ENCODE data around the gene CYSLTR2.

The CYSLTR2 gene

DNA sequence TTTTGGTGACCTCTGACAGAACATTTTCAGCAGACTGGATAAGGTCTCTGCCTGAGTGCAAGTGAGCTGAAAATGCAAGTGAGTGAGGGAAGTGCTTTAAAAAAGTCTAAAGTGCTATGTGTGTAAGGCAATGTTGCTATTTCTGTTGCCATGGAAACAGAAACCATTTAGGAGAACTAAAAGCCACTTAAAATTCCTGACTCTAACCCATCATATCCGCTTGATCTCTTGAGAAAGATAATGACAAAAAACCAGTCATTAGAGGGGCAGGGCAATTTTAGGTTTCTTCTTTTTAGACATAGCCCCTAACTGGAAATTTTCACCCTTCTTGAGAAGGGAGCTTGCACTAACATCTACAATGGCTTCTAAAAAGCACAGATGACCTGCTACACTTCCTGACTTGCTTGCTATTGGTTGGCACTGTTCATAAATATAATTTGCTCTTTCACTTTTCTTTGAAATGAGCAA, at the start of gene CYSLTR2:
CYSLTR2 (plus strand) TSS at position 458 of the 468 bp plus-strand sequence. CDS start 52,889 bp downstream, outside the sequence.
- peak; percentile 85 for DNase-seq

DNA sequence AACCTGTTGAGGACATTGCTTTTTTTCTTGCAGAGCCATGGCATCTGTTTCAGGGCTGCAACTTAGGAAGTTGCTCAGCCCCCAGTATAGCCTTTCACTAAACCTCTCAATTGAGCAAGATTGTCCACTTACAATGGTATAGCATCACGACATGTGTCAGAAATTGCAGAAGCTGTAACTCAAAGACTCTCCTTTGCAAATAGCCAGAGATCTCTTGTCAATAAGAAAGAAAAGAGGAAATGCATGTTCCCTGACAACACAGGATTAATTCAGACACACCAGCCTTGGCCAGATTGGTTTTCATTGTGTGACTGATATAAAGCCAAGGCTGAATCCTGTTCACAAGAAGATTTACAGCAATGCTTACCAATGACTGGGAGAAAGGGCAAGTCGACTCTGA, 38.7 kb upstream of the CYSLTR2 start:
- no peak for DNase-seq

DNA sequence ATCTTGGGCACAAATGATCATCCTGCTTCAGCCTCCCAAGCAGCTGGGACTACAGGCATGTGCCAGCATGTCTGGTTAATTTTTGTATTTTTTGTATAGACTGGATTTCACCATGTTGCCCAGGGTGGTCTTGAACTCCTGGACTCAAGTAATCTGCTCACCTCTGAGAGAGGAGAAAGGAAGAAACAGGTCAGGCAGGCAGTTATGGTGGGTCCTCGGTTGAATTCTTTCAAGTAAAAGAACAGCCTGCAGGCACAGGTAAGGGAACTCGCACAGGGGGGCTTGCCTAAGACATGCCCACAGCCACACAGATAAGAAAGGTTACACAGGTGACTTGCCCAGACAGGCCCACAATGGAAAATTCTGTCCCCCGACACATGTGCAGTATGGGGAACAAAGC, 34.8 kb upstream of the CYSLTR2 start:
- no peak for DNase-seq

- no peak for DNase-seq
These were observed 32.7 kb upstream of the CYSLTR2 start for GRCh38 chr13:48621056-48621455.

DNA sequence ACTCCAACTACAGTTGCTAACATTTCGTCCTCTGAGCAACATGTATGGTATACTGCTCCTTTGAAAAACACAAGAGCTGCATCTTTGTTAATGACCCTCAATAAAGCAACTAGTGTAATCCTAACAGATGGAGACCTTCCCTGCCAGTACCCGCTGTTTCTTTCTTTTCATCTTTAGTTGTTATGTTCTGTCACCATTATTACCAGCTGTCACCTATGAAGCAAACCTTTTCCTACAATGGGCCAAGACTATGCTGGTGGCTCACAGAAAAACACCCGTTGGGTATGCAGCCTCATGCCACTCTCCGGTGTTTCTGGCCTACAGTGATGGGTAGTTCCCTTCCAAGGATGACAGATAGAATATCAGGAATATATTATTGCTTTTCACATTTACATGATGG, 29.7 kb upstream of the CYSLTR2 start:
- no peak for DNase-seq

- DNase-seq = no peak
These were observed 28.9 kb upstream of the CYSLTR2 start for GRCh38 chr13:48624858-48625257.

GRCh38 chr13:48625413-48626076, 28.2 kb upstream of the CYSLTR2 start:
- no peak for DNase-seq

- no peak for DNase-seq
These were observed 27.7 kb upstream of the CYSLTR2 start for GRCh38 chr13:48626077-48626449.

- no peak for DNase-seq
These were observed 26.8 kb upstream of the CYSLTR2 start for GRCh38 chr13:48626726-48627451.

GRCh38 chr13:48629277-48629676, 24.5 kb upstream of the CYSLTR2 start:
- no peak for DNase-seq

DNA sequence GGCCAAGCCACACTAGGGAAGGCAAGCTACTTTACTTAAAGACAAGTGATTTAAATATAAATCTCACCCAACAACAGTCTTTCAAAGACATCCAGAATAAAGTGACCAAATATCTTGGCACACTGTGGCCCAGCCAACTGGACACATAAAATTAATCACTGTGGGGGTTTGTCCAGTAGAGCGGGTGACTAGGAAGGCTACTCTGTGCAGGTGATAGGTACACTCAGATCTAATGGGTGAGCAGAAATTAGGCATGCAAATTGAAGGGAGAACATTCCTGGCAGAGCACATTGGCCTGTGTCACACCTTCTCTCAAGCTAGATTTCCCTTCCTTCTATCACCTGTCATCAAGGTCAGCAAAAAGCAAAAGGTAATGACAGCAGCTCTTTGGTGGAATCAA, 23.4 kb upstream of the CYSLTR2 start:
- DNase-seq = no peak

- DNase-seq = no peak
These were observed 23.0 kb upstream of the CYSLTR2 start for GRCh38 chr13:48630773-48631172.

GRCh38 chr13:48631441-48631840, 22.3 kb upstream of the CYSLTR2 start:
- no peak for DNase-seq

DNA sequence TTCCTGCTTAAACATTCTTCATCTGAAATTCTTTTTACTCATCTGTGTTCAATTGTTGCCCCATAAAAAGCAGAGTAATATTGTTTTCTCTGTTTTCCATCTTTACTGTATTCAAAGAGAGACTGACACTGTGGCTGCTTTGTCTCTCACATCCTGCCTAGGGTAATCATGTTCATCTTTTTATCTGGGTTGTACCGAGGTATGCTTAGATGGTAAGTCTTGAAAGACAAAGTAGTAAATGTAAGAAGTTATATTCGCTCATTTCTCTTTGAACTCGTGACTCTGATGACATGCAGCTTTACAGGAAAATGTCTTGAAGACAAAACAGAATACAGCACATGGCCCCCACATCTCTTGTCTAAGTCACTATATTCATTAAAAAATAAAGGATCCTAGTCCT, 20.0 kb upstream of the CYSLTR2 start:
- no peak for DNase-seq

- no peak for DNase-seq
These were observed 19.1 kb upstream of the CYSLTR2 start for GRCh38 chr13:48634636-48635035.

- DNase-seq = no peak
These were observed 18.3 kb upstream of the CYSLTR2 start for GRCh38 chr13:48635478-48635877.

DNA sequence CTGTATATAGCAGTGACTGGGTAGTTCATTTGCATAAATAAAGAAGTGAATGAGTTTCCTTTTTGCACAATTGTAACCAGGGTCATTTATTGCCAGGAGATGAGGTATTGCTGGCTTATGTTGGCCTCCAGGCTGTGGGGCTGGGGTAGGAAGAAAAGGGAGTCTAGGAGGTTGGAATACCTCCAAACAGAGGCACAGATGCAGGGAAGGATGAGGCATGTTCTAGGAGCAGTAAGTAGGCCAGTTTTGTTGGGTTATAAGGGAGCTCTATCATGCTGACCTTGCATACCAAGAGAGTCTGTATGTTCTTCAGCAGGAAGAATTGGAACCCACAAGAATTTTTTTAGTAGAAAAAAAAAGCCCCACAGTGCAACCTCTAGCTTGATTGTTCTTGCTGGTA, 17.2 kb upstream of the CYSLTR2 start:
- no peak for DNase-seq

DNA sequence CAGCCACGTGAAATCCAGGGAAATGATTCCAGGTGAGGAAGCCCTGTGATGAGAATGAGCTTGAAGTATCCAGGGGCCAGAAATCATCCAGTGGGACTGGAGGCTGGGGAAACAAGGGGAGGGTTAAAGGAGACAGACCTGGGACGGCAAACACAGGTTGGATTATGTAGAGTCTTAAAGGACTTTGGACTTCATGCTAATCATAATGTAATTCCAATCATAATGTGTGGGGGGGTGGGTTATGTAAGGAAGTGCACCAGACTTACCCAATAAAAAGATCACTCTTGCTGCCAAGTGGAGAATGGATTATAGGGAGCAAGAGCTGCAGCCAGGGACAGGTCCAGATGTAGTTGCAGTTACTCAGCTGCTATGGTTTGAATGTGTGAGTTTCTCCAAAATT, 16.1 kb upstream of the CYSLTR2 start:
- DNase-seq = no peak

DNA sequence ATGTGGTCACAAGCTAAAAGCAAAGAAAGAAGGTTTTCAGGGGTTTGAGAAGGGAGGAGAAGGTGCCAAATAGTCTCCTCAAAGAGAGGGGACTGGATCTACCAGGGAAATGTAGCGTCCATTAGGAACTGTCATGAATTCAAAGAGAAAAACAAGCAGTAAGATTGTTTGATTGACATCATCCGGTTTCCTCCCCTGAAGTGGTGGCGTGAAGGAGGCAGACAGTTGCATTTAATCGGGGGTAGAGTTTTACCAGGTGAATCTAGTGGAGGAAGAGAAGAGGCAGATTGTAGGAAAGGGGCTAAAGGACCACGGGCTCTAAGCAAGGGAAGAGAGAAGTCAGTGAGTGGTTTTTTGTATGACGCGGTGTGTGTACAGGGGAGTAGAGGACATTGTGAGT, 13.0 kb upstream of the CYSLTR2 start:
- no peak for DNase-seq

GRCh38 chr13:48641404-48641803, 12.3 kb upstream of the CYSLTR2 start:
- no peak for DNase-seq

DNA sequence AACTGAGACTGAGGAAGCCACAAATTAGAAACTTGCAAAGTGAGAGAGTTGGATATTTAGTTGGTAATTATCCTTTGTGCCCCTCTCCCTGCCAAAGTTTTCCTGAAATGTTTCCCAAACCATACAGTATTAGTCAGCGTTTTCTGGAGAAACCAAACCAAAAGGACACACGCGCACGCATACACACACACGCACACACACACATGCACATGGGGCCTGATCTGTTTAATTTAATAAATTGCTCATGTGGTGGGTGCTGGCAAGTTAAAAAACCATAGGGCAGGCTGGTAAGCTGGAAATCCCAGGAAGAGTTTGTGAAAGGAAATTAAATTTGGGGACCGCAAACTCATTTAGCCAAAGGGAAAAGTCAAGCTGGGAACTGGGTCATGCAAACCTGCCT, 11.7 kb upstream of the CYSLTR2 start:
- DNase-seq = no peak

DNA sequence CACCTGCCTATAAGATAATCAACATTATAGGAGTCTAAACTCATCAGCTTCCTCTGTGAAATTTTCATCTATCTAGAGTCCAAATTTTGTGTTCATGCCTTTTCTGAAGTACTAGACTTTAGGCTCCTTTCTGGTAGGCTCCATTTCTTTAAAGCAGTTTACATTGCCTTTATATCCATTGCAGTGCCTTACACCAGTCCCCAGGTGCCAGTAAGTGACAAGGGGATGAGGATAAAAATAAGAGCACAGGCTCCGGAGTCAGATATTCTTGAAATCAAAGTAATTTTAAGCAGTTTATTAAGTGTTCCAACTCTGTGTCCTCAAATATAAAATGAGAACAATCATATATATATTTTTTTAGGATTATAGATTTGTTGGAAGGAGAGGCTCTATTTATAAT, 10.6 kb upstream of the CYSLTR2 start:
- DNase-seq = no peak

GRCh38 chr13:48644141-48644540, 9.6 kb upstream of the CYSLTR2 start:
- no peak for DNase-seq

- no peak for DNase-seq
These were observed 8.8 kb upstream of the CYSLTR2 start for GRCh38 chr13:48644951-48645350.

GRCh38 chr13:48645845-48646244, 7.9 kb upstream of the CYSLTR2 start:
- DNase-seq = no peak
